Measurements from ENCODE around the gene GHR. TPM values are rescaled to one million over a fixed set of nuclear protein-coding genes. Genes with fewer than 3 reads are reported as not detected.

The GHR gene
- total and polyA plus RNA-seq, 8 donors = 0.87 to 34.8 (median 7.8) TPM

GRCh38 chr5:42467981-42468524 lies 44.8 kb downstream of the GHR start:
- Histone ChIP-seq H3K4me3 (no peak overlapping the region), H3K27me3 (no peaks in the 10 kb centered on the region), H3K27ac (no peak overlapping the region), H3K36me3 (no peaks in the 10 kb centered on the region), H3K9me3 (no peaks in the 10 kb centered on the region), H3K4me1 (peaks cover 0 to 5% (median 0%) of the 10 kb centered on the region in 4 donors)
- 86 to 94% (median 87%) methylated on average over 8 of the region's 8 CpGs for WGBS, 5 donors
- DNase-seq = no peak
- no peak for TF ChIP-seq CTCF (IDR thresholded peaks at IDR 0.05)
- intact Hi-C loops (cut with DNase I; ENCODE audit: low total_unique reads) = no loop called here

GRCh38 chr5:42483472-42484154 lies 60.4 kb downstream of the GHR start:
- no peak for DNase-seq
- Histone ChIP-seq H3K27ac (no peak overlapping the region), H3K36me3 (peaks cover 0 to 5% (median 0%) of the 10 kb centered on the region in 4 donors), H3K4me3 (no peak overlapping the region), H3K4me1 (peaks cover 0 to 11% (median 0%) of the 10 kb centered on the region in 4 donors), H3K9me3 (peaks cover 0 to 15% (median 3%) of the 10 kb centered on the region in 4 donors), H3K27me3 (no peaks in the 10 kb centered on the region)
- 63 to 67% (median 65%) methylated on average over 5 of the region's 5 CpGs for WGBS, 5 donors
- intact Hi-C loops (cut with DNase I; ENCODE audit: low total_unique reads) = no loop called here
- no peak for TF ChIP-seq POLR2AphosphoS5 (IDR thresholded peaks at IDR 0.05)
- TF ChIP-seq EP300 (IDR thresholded peaks at IDR 0.05) = no peak
- TF ChIP-seq CTCF (IDR thresholded peaks at IDR 0.05) = no peak
- no peak for TF ChIP-seq POLR2A (IDR thresholded peaks at IDR 0.05)

- DNase-seq = no peak
- no peak overlapping the region for H3K27ac ChIP-seq
- H3K36me3 ChIP-seq = peaks cover 0 to 5% (median 0%) of the 10 kb centered on the region in 4 donors
- no peak overlapping the region for H3K4me3 ChIP-seq
- H3K9me3 ChIP-seq = peaks cover 0 to 11% (median 3%) of the 10 kb centered on the region in 4 donors
- H3K27me3 ChIP-seq = no peaks in the 10 kb centered on the region
- TF ChIP-seq EP300 (IDR thresholded peaks at IDR 0.05) = no peak
- TF ChIP-seq POLR2AphosphoS5 (IDR thresholded peaks at IDR 0.05) = no peak
- no peak for TF ChIP-seq CTCF (IDR thresholded peaks at IDR 0.05)
- TF ChIP-seq POLR2A (IDR thresholded peaks at IDR 0.05) = no peak
- peaks cover 0 to 25% (median 5%) of the 10 kb centered on the region in 4 donors for H3K4me1 ChIP-seq
- WGBS, 5 donors = 84 to 91% (median 87%) methylated on average over 3 of the region's 3 CpGs
- intact Hi-C loops (cut with DNase I; ENCODE audit: low total_unique reads) = no loop called here
Observed at GRCh38 chr5:42487077-42487476, 63.8 kb downstream of the GHR start.

- intact Hi-C loops (cut with DNase I; ENCODE audit: low total_unique reads) = no loop called here
- Histone ChIP-seq H3K9me3 (peaks cover 0 to 4% (median 0%) of the 10 kb centered on the region in 4 donors), H3K4me3 (no peak overlapping the region), H3K27me3 (no peaks in the 10 kb centered on the region), H3K27ac (no peak overlapping the region), H3K4me1 (peaks cover 0 to 28% (median 6%) of the 10 kb centered on the region in 4 donors), H3K36me3 (no peaks in the 10 kb centered on the region)
- DNase-seq = no peak
- TF ChIP-seq POLR2A (IDR thresholded peaks at IDR 0.05) = no peak
- TF ChIP-seq EP300 (IDR thresholded peaks at IDR 0.05) = no peak
- no peak for TF ChIP-seq CTCF (IDR thresholded peaks at IDR 0.05)
- no peak for TF ChIP-seq POLR2AphosphoS5 (IDR thresholded peaks at IDR 0.05)
Observed at GRCh38 chr5:42487821-42488220, 64.6 kb downstream of the GHR start.

All from stomach (tissue), 9 donors.